HepG2 (cell line): ENCODE measurements around the gene SLC9A8. TPM values are rescaled to one million over a fixed set of nuclear protein-coding genes. Genes with fewer than 3 reads are reported as not detected.
A peak's percentile ranks its signal among the peaks of the same experiment; 100 is the strongest.

Experiments
- AGO2 ChIP-seq: fragments of 200-400 bp; formaldehyde crosslinking; optimal IDR thresholded peaks from 2 replicates; pipeline ENCODE3; 2017; ENCODE audit warnings: mild to moderate bottlenecking, low read depth, low read length, moderate library complexity
- AKAP8 ChIP-seq: sonication (generic); formaldehyde crosslinking; IDR thresholded peaks from 2 replicates; pipeline ENCODE4 v1.5.1; 2020; ENCODE audit warnings: mild to moderate bottlenecking, missing genetic modification reagents
- ATF1 ChIP-seq: IDR thresholded peaks from 2 replicates; pipeline ENCODE4 v1.6.1; 2016; ENCODE audit warnings: mild to moderate bottlenecking, control low read depth
- CBFB ChIP-seq: sonication (generic); formaldehyde crosslinking; IDR thresholded peaks from 2 replicates; pipeline ENCODE4 v1.4.0; 2020; ENCODE audit warnings: missing genetic modification reagents
- CENPX ChIP-seq: sonication (generic); formaldehyde crosslinking; IDR thresholded peaks from 2 replicates; pipeline ENCODE4 v1.9.0; 2021; ENCODE audit warnings: mild to moderate bottlenecking, missing genetic modification reagents, moderate library complexity
- FUBP1 ChIP-seq: sonication (generic); formaldehyde crosslinking; IDR thresholded peaks from 2 replicates; pipeline ENCODE4 v1.5.1; 2020; ENCODE audit warnings: missing genetic modification reagents, mild to moderate bottlenecking, borderline replicate concordance
- HMGA1 ChIP-seq: sonication (generic); formaldehyde crosslinking; conservative IDR thresholded peaks from 2 replicates; pipeline ENCODE4 v1.4.0; 2020; ENCODE audit warnings: missing genetic modification reagents
- MEIS2 ChIP-seq: sonication (generic); formaldehyde crosslinking; IDR thresholded peaks from 2 replicates; pipeline ENCODE4 v1.9.0; 2021; ENCODE audit warnings: mild to moderate bottlenecking, missing genetic modification reagents
- MLLT10 ChIP-seq: sonication (generic); formaldehyde crosslinking; IDR thresholded peaks from 2 replicates; pipeline ENCODE4 v1.4.0; 2020; ENCODE audit warnings: missing genetic modification reagents
- NONO ChIP-seq, 2 experiments: fragments of 450-650 bp in 1 of 2; sonication (generic) in 1 of 2; formaldehyde crosslinking in 1 of 2; IDR thresholded peaks in 1 of 2; conservative IDR thresholded peaks in 1 of 2; 2 replicates each; pipeline versions ENCODE4 v1.6.1 to v1.8.0; 2017 to 2022; ENCODE audit warnings: mild to moderate bottlenecking in 1 of 2, missing genetic modification reagents in 1 of 2, moderate library complexity in 1 of 2
- PAWR ChIP-seq: sonication (generic); formaldehyde crosslinking; IDR thresholded peaks from 2 replicates; pipeline ENCODE4 v1.4.0; 2020; ENCODE audit warnings: missing genetic modification reagents, mild to moderate bottlenecking, borderline replicate concordance
- PHF20 ChIP-seq: sonication (generic); formaldehyde crosslinking; IDR thresholded peaks from 2 replicates; pipeline ENCODE4 v1.5.0; 2020; ENCODE audit warnings: mild to moderate bottlenecking, missing genetic modification reagents
- SMAD1 ChIP-seq: sonication (generic); formaldehyde crosslinking; IDR thresholded peaks from 2 replicates; pipeline ENCODE4 v1.4.0; 2020; ENCODE audit warnings: missing genetic modification reagents, low read depth, mild to moderate bottlenecking, borderline replicate concordance
- SMAD9 ChIP-seq: sonication (generic); formaldehyde crosslinking; IDR thresholded peaks from 2 replicates; pipeline ENCODE4 v1.5.1; 2020; ENCODE audit warnings: mild to moderate bottlenecking, missing genetic modification reagents
- STAT5B ChIP-seq: sonication (generic); formaldehyde crosslinking; IDR thresholded peaks from 2 replicates; pipeline ENCODE4 v1.4.0; 2020; ENCODE audit warnings: missing genetic modification reagents
- TMF1 ChIP-seq: sonication (generic); formaldehyde crosslinking; IDR thresholded peaks from 2 replicates; pipeline ENCODE4 v1.8.1; 2022; ENCODE audit warnings: low read depth, missing genetic modification reagents
- XRCC5 ChIP-seq: fragments of 200-400 bp; formaldehyde crosslinking; optimal IDR thresholded peaks from 2 replicates; pipeline ENCODE3; 2017; ENCODE audit warnings: mild to moderate bottlenecking, low read length
- ZBTB7B ChIP-seq: sonication (generic); formaldehyde crosslinking; IDR thresholded peaks from 2 replicates; pipeline ENCODE4 v1.4.0; 2020; ENCODE audit warnings: missing genetic modification reagents
- ZFP41 ChIP-seq: sonication (generic); formaldehyde crosslinking; IDR thresholded peaks from 2 replicates; pipeline ENCODE4 v1.4.0; 2020; ENCODE audit warnings: mild to moderate bottlenecking, missing genetic modification reagents, borderline replicate concordance
- ZFP62 ChIP-seq: sonication (generic); formaldehyde crosslinking; IDR thresholded peaks from 2 replicates; pipeline ENCODE4 v1.4.0; 2020; ENCODE audit warnings: missing genetic modification reagents
- ZNF337 ChIP-seq: sonication (generic); formaldehyde crosslinking; IDR thresholded peaks from 2 replicates; pipeline ENCODE4 v1.5.1; 2020; ENCODE audit warnings: missing genetic modification reagents, low read depth, mild to moderate bottlenecking, borderline replicate concordance
- ZNF446 ChIP-seq: sonication (generic); formaldehyde crosslinking; IDR thresholded peaks from 2 replicates; pipeline ENCODE4 v1.5.0; 2020; ENCODE audit warnings: mild to moderate bottlenecking, missing genetic modification reagents
- ZNF570 ChIP-seq: sonication (generic); formaldehyde crosslinking; IDR thresholded peaks from 2 replicates; pipeline ENCODE4 v1.4.0; 2020; ENCODE audit warnings: mild to moderate bottlenecking, missing genetic modification reagents, borderline replicate concordance
- ZNF572 ChIP-seq: sonication (generic); formaldehyde crosslinking; IDR thresholded peaks from 2 replicates; pipeline ENCODE4 v1.5.1; 2020; ENCODE audit warnings: mild to moderate bottlenecking, missing genetic modification reagents
- ZNF598 ChIP-seq: sonication (generic); formaldehyde crosslinking; IDR thresholded peaks from 2 replicates; pipeline ENCODE4 v1.5.1; 2020; ENCODE audit warnings: mild to moderate bottlenecking, missing genetic modification reagents, borderline replicate concordance
- ZNF672 ChIP-seq: sonication (generic); formaldehyde crosslinking; IDR thresholded peaks from 2 replicates; pipeline ENCODE4 v1.8.1; 2022; ENCODE audit warnings: missing genetic modification reagents
- ZNF891 ChIP-seq: sonication (generic); formaldehyde crosslinking; IDR thresholded peaks from 2 replicates; pipeline ENCODE4 v1.5.0; 2020; ENCODE audit warnings: mild to moderate bottlenecking, missing genetic modification reagents
- ZSCAN31 ChIP-seq: sonication (generic); formaldehyde crosslinking; IDR thresholded peaks from 2 replicates; pipeline ENCODE4 v1.5.0; 2020; ENCODE audit warnings: low read depth, mild to moderate bottlenecking, missing genetic modification reagents
- polyA plus RNA-seq, 8 experiments: library from polyadenylated mRNA; depleted of rRNA in 3 of 8; stranded (reverse) in 7 of 8; unstranded in 1 of 8; fragments of >200 nt; fragmentation: Illumina TruSeq in 4 of 8; extraction: Trizol in 4 of 8; gene quantifications; 2 replicates each; pipeline versions ENCODE4 v1.2.1 to v1.2.3, GENCODE V29; 2011 to 2016; ENCODE audit warnings: low read depth in 4 of 8, missing spikeins in 1 of 8, mixed read lengths in 1 of 8; ENCODE audit not compliant: insufficient read depth in 1 of 8
- total RNA-seq, 5 experiments: library from RNA; depleted of rRNA; stranded (reverse); fragments of >200 nt; fragmentation: Illumina TruSeq; extraction: Trizol; gene quantifications; 2 replicates each; pipeline ENCODE4 v1.2.3, GENCODE V29; 2016; ENCODE audit warnings: low read depth in 1 of 5
- TF ChIP-seq, protein P1 (sequence below): sonication (generic); formaldehyde crosslinking; IDR thresholded peaks from 2 replicates; pipeline ENCODE4 v1.4.0; 2020; ENCODE audit warnings: mild to moderate bottlenecking, missing genetic modification reagents
- TF ChIP-seq, protein P2 (sequence below): sonication (generic); formaldehyde crosslinking; IDR thresholded peaks from 2 replicates; pipeline ENCODE4 v1.4.0; 2020; ENCODE audit warnings: low read depth, mild to moderate bottlenecking, missing genetic modification reagents

Gene SLC9A8
- total and polyA plus RNA-seq, 2 of the 13 experiments (the other 11 are each of a cell fraction or from before 2014, with no cell fraction given): 4.1 to 7.4 TPM

GRCh38 chr20:49766979-49767521, 45.6 kb upstream of the SLC9A8 start (continued):
- no peak for TF ChIP-seq FUBP1 (CRISPR knock-in tag)
- TF ChIP-seq AGO2: no peak
- no peak for TF ChIP-seq CENPX (CRISPR knock-in tag)
- TF ChIP-seq ZNF572 (CRISPR knock-in tag): 0 out of 2 replicates have a peak, but pooled peaks have one; percentile 80
- no peak for TF ChIP-seq ZBTB7B (CRISPR knock-in tag)
- TF ChIP-seq, protein P1, sequence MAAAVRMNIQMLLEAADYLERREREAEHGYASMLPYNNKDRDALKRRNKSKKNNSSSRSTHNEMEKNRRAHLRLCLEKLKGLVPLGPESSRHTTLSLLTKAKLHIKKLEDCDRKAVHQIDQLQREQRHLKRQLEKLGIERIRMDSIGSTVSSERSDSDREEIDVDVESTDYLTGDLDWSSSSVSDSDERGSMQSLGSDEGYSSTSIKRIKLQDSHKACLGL (CRISPR knock-in tag): no peak
- 0 out of 2 replicates have a peak, but pooled peaks have one; percentile 38 for TF ChIP-seq ZFP41 (CRISPR knock-in tag)
- TF ChIP-seq STAT5B (CRISPR knock-in tag): no peak
- TF ChIP-seq CBFB (CRISPR knock-in tag): no peak
- TF ChIP-seq XRCC5: no peak
- no peak for TF ChIP-seq ZNF570 (CRISPR knock-in tag)
- no peak for TF ChIP-seq PAWR (CRISPR knock-in tag)
- TF ChIP-seq ZFP62 (CRISPR knock-in tag): no peak
- 0 out of 2 replicates have a peak, but pooled peaks have one; percentile 76 for TF ChIP-seq SMAD9
- TF ChIP-seq ZNF672 (CRISPR knock-in tag): no peak
- 0 out of 2 replicates have a peak, but pooled peaks have one; percentile 68 for TF ChIP-seq ZNF446 (CRISPR knock-in tag)
- TF ChIP-seq MLLT10 (CRISPR knock-in tag): no peak
- TF ChIP-seq SMAD1: no peak
- TF ChIP-seq ZNF598 (CRISPR knock-in tag): 0 out of 2 replicates have a peak, but pooled peaks have one; percentile 53
- TF ChIP-seq ZNF337 (CRISPR knock-in tag): no peak
- TF ChIP-seq, protein P2, sequence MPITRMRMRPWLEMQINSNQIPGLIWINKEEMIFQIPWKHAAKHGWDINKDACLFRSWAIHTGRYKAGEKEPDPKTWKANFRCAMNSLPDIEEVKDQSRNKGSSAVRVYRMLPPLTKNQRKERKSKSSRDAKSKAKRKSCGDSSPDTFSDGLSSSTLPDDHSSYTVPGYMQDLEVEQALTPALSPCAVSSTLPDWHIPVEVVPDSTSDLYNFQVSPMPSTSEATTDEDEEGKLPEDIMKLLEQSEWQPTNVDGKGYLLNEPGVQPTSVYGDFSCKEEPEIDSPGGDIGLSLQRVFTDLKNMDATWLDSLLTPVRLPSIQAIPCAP (CRISPR knock-in tag): no peak
- TF ChIP-seq ZNF891 (CRISPR knock-in tag): no peak
- TF ChIP-seq ATF1 (CRISPR knock-in tag): no peak
- no peak for TF ChIP-seq AKAP8 (CRISPR knock-in tag)
- TF ChIP-seq PHF20 (CRISPR knock-in tag): no peak
- TF ChIP-seq HMGA1 (CRISPR knock-in tag): no peak
- TF ChIP-seq TMF1 (CRISPR knock-in tag): no peak
- TF ChIP-seq MEIS2 (CRISPR knock-in tag): no peak
- TF ChIP-seq ZSCAN31 (CRISPR knock-in tag): no peak
- TF ChIP-seq NONO (IDR thresholded peaks at IDR 0.05): no peak
- TF ChIP-seq NONO (CRISPR knock-in tag; conservative IDR thresholded peaks at IDR 0.05): no peak
